Glutamatergic neuron (in vitro differentiated cells): ENCODE measurements around the gene CERS1. TPM values are rescaled to one million over a fixed set of nuclear protein-coding genes. Genes with fewer than 3 reads are reported as not detected.

Experiments
- DNase-seq: peaks from one replicate; pipeline ENCODE4 v3.0.0; 2022
- H3K27ac Mint-ChIP-seq: one replicate; pipeline ENCODE4 v1.8.0; 2020; ENCODE audit warnings: mild to moderate bottlenecking, mixed read lengths, inconsistent platforms; ENCODE audit not compliant: unreplicated experiment
- H3K27me3 Mint-ChIP-seq: one replicate; pipeline ENCODE4 v1.8.0; 2020; ENCODE audit warnings: mild to moderate bottlenecking, moderate library complexity, mixed read lengths, inconsistent platforms; ENCODE audit not compliant: unreplicated experiment
- H3K36me3 Mint-ChIP-seq: one replicate; pipeline ENCODE4 v1.8.0; 2020; ENCODE audit warnings: mild to moderate bottlenecking, mixed read lengths, inconsistent platforms; ENCODE audit not compliant: unreplicated experiment
- H3K4me1 Mint-ChIP-seq: one replicate; pipeline ENCODE4 v1.8.0; 2020; ENCODE audit warnings: mild to moderate bottlenecking, low read depth, mixed read lengths, inconsistent platforms; ENCODE audit not compliant: unreplicated experiment
- H3K4me3 Mint-ChIP-seq: one replicate; pipeline ENCODE4 v1.8.0; 2020; ENCODE audit warnings: mild to moderate bottlenecking, mixed read lengths, inconsistent platforms; ENCODE audit not compliant: unreplicated experiment
- H3K9me3 Mint-ChIP-seq: one replicate; pipeline ENCODE4 v1.8.0; 2020; ENCODE audit warnings: mild to moderate bottlenecking, moderate library complexity, mixed read lengths, inconsistent platforms; ENCODE audit not compliant: unreplicated experiment
- CTCF ChIP-seq: fragments of 200-600 bp; sonication (generic); IDR thresholded peaks from one replicate; pipeline ENCODE4 v1.5.0; 2021; ENCODE audit not compliant: partially characterized antibody, unreplicated experiment
- total RNA-seq: library from RNA; stranded (reverse); fragmentation: NEBNext Ultra II Directional; extraction: Animal tissue kit (Norgen Biotek cat#: 25700); gene quantifications from one replicate; pipeline ENCODE4 v1.2.1, GENCODE V29; 2021; ENCODE audit not compliant: unreplicated experiment

CERS1 gene
- total RNA-seq, 1 donor from 2014 or later: 15.3 TPM

- TF ChIP-seq CTCF: no peak
- Mint-ChIP-seq H3K4me3 (peak overlapping the region; percentile 77), H3K4me1 (peaks cover 36% of the 10 kb centered on the region), H3K36me3 (no peaks in the 10 kb centered on the region), H3K27me3 (peaks cover 1% of the 10 kb centered on the region), H3K27ac (peak overlapping the region; percentile 84), H3K9me3 (peaks cover 2% of the 10 kb centered on the region)
- DNase-seq: no peak
Observed at GRCh38 chr19:18848878-18849661, 46.9 kb downstream of the CERS1 start.

GRCh38 chr19:18847549-18848463 is 48.2 kb downstream of the CERS1 start:
- no peak overlapping the region for H3K27ac Mint-ChIP-seq
- no peaks in the 10 kb centered on the region for H3K27me3 Mint-ChIP-seq
- DNase-seq: no peak
- TF ChIP-seq CTCF: peak; percentile 50
- no peaks in the 10 kb centered on the region for H3K36me3 Mint-ChIP-seq
- H3K4me3 Mint-ChIP-seq: peak overlapping the region; percentile 23
- H3K4me1 Mint-ChIP-seq: peaks cover 36% of the 10 kb centered on the region
- peaks cover 2% of the 10 kb centered on the region for H3K9me3 Mint-ChIP-seq

GRCh38 chr19:18846862-18847548 is 49.0 kb downstream of the CERS1 start:
- Mint-ChIP-seq H3K4me1 (peaks cover 39% of the 10 kb centered on the region), H3K27ac (no peak overlapping the region), H3K4me3 (peak overlapping the region; percentile 23), H3K36me3 (no peaks in the 10 kb centered on the region), H3K9me3 (peaks cover 2% of the 10 kb centered on the region), H3K27me3 (no peaks in the 10 kb centered on the region)
- TF ChIP-seq CTCF: peak; percentile 78
- DNase-seq: peak; percentile 89

- H3K9me3 Mint-ChIP-seq: peaks cover 2% of the 10 kb centered on the region
- no peak for TF ChIP-seq CTCF
- no peaks in the 10 kb centered on the region for H3K36me3 Mint-ChIP-seq
- H3K27me3 Mint-ChIP-seq: no peaks in the 10 kb centered on the region
- DNase-seq: no peak
- no peak overlapping the region for H3K27ac Mint-ChIP-seq
- no peak overlapping the region for H3K4me3 Mint-ChIP-seq
- peaks cover 43% of the 10 kb centered on the region for H3K4me1 Mint-ChIP-seq
Observed at GRCh38 chr19:18845961-18846360, 50.0 kb downstream of the CERS1 start.
